ENCODE measurements around the gene SEPTIN3.
"Not testable (repeated sequence)": the region's sequence is repeated elsewhere in the genome, so short reads cannot be mapped to it uniquely, and the experiment has no call there.

The SEPTIN3 gene

GRCh38 chr22:41940832-41941765 is 28.1 kb upstream of the SEPTIN3 start:
- DNase-seq: peak; percentile 60 to 84

- DNase-seq: peak in 1 of 2 donors; percentile 30
Measured at GRCh38 chr22:41943661-41944209, 25.5 kb upstream of the SEPTIN3 start.

- DNase-seq: peak; percentile 92 to 96
Measured at GRCh38 chr22:41946629-41947423, 22.4 kb upstream of the SEPTIN3 start, which contains the start of gene CENPM. Gene CENPM (minus strand): TSS chr22:41947152. CDS start chr22:41947076, 76 bp downstream.

- DNase-seq: no peak
Measured at GRCh38 chr22:41947424-41948080, 21.7 kb upstream of the SEPTIN3 start.

- DNase-seq: no peak
Measured at GRCh38 chr22:41948142-41948541, 21.1 kb upstream of the SEPTIN3 start.

GRCh38 chr22:41948928-41949296 is 20.3 kb upstream of the SEPTIN3 start:
- DNase-seq: not testable (repeated sequence)

- DNase-seq: no peak
Measured at GRCh38 chr22:41949297-41949965, 19.8 kb upstream of the SEPTIN3 start.

- DNase-seq: no peak
Measured at GRCh38 chr22:41951898-41952474, 17.3 kb upstream of the SEPTIN3 start, which contains the start of gene SMIM45. Gene SMIM45 (plus strand): TSS chr22:41952150.

GRCh38 chr22:41952713-41953112 is 16.5 kb upstream of the SEPTIN3 start:
- DNase-seq: no peak

GRCh38 chr22:41957941-41958556 is 11.2 kb upstream of the SEPTIN3 start:
- no peak for DNase-seq

GRCh38 chr22:41963453-41964111 is 5.7 kb upstream of the SEPTIN3 start:
- DNase-seq: no peak

GRCh38 chr22:41964112-41964491 is 5.1 kb upstream of the SEPTIN3 start:
- no peak for DNase-seq

- DNase-seq: no peak
Measured at GRCh38 chr22:41966225-41966606, 3.0 kb upstream of the SEPTIN3 start.

- peak; percentile 76 to 82 for DNase-seq
Measured at GRCh38 chr22:41966607-41967240, 2.5 kb upstream of the SEPTIN3 start.

GRCh38 chr22:41968601-41969000 is 642 bp upstream of the SEPTIN3 start:
- DNase-seq: no peak

GRCh38 chr22:41970601-41971000 is 1.4 kb downstream of the SEPTIN3 start:
- DNase-seq: no peak

- no peak for DNase-seq
Measured at GRCh38 chr22:41971431-41971830, 2.2 kb downstream of the SEPTIN3 start.

GRCh38 chr22:41974691-41975290 is 5.5 kb downstream of the SEPTIN3 start:
- no peak for DNase-seq

GRCh38 chr22:41975299-41976069 is 6.2 kb downstream of the SEPTIN3 start:
- no peak for DNase-seq

Measured in inflammatory macrophage treated with lipopolysaccharide for 1 hour (primary cell).